ENCODE measurements around the gene FADS1.

DNA sequence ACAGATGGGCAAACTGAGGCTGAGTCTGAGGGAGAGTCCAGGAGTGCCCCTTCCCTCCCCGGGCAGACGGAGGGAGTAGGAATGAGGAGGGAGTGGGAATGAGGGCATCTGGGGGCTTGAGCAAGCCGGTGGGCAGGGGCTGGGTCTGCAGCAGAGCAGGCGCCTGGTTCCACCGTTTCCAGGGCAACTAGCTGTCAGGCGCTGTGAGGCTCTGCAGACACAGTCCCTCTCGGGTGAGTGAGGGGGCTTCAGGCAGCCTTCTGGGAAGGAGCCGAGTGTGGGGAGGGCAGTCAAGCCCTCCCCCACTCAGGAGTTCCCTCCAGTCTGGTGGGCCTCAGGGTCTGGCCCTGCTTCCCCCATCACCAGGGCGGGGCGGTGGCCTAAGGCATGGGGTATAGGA lies 43.4 kb downstream of the FADS1 start:
- TF ChIP-seq, protein P1, sequence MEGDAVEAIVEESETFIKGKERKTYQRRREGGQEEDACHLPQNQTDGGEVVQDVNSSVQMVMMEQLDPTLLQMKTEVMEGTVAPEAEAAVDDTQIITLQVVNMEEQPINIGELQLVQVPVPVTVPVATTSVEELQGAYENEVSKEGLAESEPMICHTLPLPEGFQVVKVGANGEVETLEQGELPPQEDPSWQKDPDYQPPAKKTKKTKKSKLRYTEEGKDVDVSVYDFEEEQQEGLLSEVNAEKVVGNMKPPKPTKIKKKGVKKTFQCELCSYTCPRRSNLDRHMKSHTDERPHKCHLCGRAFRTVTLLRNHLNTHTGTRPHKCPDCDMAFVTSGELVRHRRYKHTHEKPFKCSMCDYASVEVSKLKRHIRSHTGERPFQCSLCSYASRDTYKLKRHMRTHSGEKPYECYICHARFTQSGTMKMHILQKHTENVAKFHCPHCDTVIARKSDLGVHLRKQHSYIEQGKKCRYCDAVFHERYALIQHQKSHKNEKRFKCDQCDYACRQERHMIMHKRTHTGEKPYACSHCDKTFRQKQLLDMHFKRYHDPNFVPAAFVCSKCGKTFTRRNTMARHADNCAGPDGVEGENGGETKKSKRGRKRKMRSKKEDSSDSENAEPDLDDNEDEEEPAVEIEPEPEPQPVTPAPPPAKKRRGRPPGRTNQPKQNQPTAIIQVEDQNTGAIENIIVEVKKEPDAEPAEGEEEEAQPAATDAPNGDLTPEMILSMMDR (IDR thresholded peaks at IDR 0.05), result no peak
- TF ChIP-seq POLR2A (IDR thresholded peaks at IDR 0.05) (no peak), POLR2AphosphoS5 (IDR thresholded peaks at IDR 0.05) (no peak)
